ENCODE data around the gene NEB.

DNA sequence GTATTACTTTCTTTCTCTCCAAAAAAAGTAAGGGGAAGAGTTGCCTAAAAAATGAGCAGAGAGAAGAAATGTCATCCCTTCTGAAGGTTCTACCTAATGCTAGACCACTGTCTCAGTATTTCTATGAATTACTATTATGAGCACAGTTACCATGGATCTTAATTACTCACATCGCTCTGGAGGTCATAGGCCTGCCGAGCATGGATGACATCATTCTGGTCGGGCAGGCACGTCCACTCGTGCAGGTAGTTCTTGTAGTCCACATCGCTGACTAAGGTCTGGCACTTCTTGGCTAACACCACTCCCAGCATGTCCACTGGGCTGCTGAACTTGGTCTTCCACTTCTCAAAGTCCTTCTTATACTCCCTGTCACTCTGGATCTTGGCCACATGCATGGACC is 106.9 kb downstream of the NEB start:
- no peak for TF ChIP-seq POLR2A (IDR thresholded peaks at IDR 0.05)
- TF ChIP-seq, protein P1, sequence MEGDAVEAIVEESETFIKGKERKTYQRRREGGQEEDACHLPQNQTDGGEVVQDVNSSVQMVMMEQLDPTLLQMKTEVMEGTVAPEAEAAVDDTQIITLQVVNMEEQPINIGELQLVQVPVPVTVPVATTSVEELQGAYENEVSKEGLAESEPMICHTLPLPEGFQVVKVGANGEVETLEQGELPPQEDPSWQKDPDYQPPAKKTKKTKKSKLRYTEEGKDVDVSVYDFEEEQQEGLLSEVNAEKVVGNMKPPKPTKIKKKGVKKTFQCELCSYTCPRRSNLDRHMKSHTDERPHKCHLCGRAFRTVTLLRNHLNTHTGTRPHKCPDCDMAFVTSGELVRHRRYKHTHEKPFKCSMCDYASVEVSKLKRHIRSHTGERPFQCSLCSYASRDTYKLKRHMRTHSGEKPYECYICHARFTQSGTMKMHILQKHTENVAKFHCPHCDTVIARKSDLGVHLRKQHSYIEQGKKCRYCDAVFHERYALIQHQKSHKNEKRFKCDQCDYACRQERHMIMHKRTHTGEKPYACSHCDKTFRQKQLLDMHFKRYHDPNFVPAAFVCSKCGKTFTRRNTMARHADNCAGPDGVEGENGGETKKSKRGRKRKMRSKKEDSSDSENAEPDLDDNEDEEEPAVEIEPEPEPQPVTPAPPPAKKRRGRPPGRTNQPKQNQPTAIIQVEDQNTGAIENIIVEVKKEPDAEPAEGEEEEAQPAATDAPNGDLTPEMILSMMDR (IDR thresholded peaks at IDR 0.05), result no peak
